ENCODE results near the gene ITPA. TPM values are rescaled to one million over a fixed set of nuclear protein-coding genes. Genes with fewer than 3 reads are reported as not detected.
A peak's percentile ranks its signal among the peaks of the same experiment; 100 is the strongest.

The ITPA gene
- total and polyA plus RNA-seq, 2 of the 13 experiments (the other 11 are each of a cell fraction or from before 2014, with no cell fraction given) = 60.1 to 103 TPM

DNA sequence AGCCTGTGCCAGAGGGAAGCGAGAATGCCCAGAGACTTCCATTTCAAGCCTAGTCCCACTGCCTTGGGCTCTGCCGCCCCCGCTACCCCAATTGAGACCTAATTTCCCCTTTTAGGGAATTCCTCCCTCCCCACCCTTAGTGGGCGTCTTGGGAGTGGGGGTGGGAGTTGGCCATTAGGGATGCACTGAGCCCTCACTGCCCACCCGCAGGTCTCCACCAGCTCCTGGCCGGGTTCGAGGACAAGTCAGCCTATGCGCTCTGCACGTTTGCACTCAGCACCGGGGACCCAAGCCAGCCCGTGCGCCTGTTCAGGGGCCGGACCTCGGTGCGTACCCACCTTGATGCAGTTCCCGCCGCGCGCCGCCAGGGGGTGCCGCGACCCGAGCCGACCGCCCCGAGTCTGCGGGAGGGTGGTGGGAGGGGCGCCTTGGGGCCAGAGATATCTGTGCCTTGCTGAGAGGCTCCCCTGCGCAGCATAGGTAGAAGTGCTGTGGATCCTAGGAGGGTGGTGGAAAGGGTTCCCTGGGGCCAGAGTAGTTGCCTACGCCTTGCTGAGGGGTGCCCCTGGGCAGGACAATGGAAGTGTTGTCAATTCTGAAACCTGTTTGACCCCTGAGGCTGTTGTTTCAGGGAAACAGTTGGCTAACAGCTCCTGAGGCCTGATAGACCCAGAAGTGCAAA lies 9.2 kb downstream of the ITPA start (continued):
- TF ChIP-seq, protein P1, sequence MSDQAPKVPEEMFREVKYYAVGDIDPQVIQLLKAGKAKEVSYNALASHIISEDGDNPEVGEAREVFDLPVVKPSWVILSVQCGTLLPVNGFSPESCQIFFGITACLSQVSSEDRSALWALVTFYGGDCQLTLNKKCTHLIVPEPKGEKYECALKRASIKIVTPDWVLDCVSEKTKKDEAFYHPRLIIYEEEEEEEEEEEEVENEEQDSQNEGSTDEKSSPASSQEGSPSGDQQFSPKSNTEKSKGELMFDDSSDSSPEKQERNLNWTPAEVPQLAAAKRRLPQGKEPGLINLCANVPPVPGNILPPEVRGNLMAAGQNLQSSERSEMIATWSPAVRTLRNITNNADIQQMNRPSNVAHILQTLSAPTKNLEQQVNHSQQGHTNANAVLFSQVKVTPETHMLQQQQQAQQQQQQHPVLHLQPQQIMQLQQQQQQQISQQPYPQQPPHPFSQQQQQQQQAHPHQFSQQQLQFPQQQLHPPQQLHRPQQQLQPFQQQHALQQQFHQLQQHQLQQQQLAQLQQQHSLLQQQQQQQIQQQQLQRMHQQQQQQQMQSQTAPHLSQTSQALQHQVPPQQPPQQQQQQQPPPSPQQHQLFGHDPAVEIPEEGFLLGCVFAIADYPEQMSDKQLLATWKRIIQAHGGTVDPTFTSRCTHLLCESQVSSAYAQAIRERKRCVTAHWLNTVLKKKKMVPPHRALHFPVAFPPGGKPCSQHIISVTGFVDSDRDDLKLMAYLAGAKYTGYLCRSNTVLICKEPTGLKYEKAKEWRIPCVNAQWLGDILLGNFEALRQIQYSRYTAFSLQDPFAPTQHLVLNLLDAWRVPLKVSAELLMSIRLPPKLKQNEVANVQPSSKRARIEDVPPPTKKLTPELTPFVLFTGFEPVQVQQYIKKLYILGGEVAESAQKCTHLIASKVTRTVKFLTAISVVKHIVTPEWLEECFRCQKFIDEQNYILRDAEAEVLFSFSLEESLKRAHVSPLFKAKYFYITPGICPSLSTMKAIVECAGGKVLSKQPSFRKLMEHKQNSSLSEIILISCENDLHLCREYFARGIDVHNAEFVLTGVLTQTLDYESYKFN (CRISPR knock-in tag; conservative IDR thresholded peaks at IDR 0.05) = peak; percentile 62
- TF ChIP-seq CHD4 (IDR thresholded peaks at IDR 0.05; ENCODE audit: borderline replicate concordance, low read length) (no peak), ZFP36L2 (CRISPR knock-in tag; IDR thresholded peaks at IDR 0.05) (no peak), RBM22 (optimal IDR thresholded peaks at IDR 0.05; ENCODE audit: low read length) (no peak), SOX5 (CRISPR knock-in tag; IDR thresholded peaks at IDR 0.05; ENCODE audit: borderline replicate concordance) (peak; percentile 81), PLRG1 (conservative IDR thresholded peaks at IDR 0.05) (no peak), ZNF253 (CRISPR knock-in tag; IDR thresholded peaks at IDR 0.05; ENCODE audit: borderline replicate concordance) (no peak), ZNF24 (IDR thresholded peaks at IDR 0.05) (no peak), HOXD1 (CRISPR knock-in tag; IDR thresholded peaks at IDR 0.05) (0 out of 2 replicates have a peak, but pooled peaks have one; percentile 75), KLF12 (CRISPR knock-in tag; IDR thresholded peaks at IDR 0.05; ENCODE audit: borderline replicate concordance) (no peak), RBFOX2 (IDR thresholded peaks at IDR 0.05; ENCODE audit: low read depth, low read length) (peak; percentile 95), NR2F2 (IDR thresholded peaks at IDR 0.05; ENCODE audit: borderline replicate concordance, low read depth) (peak; percentile 40; the same call in 1 of the 2 replicates), ASH2L (IDR thresholded peaks at IDR 0.05; ENCODE audit: insufficient read length, low read depth, low read length) (peak; percentile 70)
- TF ChIP-seq, protein P2, sequence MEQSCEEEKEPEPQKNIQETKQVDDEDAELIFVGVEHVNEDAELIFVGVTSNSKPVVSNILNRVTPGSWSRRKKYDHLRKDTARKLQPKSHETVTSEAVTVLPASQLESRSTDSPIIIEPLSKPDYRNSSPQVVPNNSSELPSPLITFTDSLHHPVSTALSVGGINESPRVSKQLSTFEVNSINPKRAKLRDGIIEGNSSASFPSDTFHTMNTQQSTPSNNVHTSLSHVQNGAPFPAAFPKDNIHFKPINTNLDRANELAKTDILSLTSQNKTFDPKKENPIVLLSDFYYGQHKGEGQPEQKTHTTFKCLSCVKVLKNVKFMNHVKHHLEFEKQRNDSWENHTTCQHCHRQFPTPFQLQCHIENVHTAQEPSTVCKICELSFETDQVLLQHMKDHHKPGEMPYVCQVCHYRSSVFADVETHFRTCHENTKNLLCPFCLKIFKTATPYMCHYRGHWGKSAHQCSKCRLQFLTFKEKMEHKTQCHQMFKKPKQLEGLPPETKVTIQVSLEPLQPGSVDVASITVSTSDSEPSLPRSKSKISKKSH (CRISPR knock-in tag; IDR thresholded peaks at IDR 0.05; ENCODE audit: borderline replicate concordance) = peak; percentile 97
- TF ChIP-seq, protein P3, sequence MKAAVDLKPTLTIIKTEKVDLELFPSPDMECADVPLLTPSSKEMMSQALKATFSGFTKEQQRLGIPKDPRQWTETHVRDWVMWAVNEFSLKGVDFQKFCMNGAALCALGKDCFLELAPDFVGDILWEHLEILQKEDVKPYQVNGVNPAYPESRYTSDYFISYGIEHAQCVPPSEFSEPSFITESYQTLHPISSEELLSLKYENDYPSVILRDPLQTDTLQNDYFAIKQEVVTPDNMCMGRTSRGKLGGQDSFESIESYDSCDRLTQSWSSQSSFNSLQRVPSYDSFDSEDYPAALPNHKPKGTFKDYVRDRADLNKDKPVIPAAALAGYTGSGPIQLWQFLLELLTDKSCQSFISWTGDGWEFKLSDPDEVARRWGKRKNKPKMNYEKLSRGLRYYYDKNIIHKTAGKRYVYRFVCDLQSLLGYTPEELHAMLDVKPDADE (CRISPR knock-in tag; IDR thresholded peaks at IDR 0.05) = no peak
- TF ChIP-seq, protein P4, sequence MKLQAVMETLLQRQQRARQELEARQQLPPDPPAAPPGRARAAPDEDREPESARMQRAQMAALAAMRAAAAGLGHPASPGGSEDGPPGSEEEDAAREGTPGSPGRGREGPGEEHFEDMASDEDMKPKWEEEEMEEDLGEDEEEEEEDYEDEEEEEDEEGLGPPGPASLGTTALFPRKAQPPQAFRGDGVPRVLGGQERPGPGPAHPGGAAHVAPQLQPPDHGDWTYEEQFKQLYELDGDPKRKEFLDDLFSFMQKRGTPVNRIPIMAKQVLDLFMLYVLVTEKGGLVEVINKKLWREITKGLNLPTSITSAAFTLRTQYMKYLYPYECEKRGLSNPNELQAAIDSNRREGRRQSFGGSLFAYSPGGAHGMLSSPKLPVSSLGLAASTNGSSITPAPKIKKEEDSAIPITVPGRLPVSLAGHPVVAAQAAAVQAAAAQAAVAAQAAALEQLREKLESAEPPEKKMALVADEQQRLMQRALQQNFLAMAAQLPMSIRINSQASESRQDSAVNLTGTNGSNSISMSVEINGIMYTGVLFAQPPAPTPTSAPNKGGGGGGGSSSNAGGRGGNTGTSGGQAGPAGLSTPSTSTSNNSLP (IDR thresholded peaks at IDR 0.05; ENCODE audit: low read depth, low read length) = peak; percentile 33; the same call in 1 of the 2 replicates
- TF ChIP-seq, protein P5, sequence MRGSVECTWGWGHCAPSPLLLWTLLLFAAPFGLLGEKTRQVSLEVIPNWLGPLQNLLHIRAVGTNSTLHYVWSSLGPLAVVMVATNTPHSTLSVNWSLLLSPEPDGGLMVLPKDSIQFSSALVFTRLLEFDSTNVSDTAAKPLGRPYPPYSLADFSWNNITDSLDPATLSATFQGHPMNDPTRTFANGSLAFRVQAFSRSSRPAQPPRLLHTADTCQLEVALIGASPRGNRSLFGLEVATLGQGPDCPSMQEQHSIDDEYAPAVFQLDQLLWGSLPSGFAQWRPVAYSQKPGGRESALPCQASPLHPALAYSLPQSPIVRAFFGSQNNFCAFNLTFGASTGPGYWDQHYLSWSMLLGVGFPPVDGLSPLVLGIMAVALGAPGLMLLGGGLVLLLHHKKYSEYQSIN (CRISPR knock-in tag; IDR thresholded peaks at IDR 0.05; ENCODE audit: borderline replicate concordance) = no peak
- TF ChIP-seq, protein P6, sequence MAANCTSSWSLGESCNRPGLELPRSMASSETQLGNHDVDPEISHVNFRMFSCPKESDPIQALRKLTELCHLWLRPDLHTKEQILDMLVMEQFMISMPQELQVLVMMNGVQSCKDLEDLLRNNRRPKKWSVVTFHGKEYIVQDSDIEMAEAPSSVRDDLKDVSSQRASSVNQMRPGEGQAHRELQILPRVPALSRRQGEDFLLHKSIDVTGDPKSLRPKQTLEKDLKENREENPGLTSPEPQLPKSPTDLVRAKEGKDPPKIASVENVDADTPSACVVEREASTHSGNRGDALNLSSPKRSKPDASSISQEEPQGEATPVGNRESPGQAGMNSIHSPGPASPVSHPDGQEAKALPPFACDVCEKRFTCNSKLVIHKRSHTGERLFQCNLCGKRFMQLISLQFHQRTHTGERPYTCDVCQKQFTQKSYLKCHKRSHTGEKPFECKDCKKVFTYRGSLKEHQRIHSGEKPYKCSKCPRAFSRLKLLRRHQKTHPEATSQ (CRISPR knock-in tag; IDR thresholded peaks at IDR 0.05; ENCODE audit: borderline replicate concordance) = 0 out of 2 replicates have a peak, but pooled peaks have one; percentile 19

Measured in HepG2 (cell line).